ENCODE results near the gene PRKCH.

Gene PRKCH

GRCh38 chr14:61581955-61582615, 260.7 kb downstream of the PRKCH start:
- no peak for DNase-seq (ENCODE audit: low read depth in 3 of 3)

DNA sequence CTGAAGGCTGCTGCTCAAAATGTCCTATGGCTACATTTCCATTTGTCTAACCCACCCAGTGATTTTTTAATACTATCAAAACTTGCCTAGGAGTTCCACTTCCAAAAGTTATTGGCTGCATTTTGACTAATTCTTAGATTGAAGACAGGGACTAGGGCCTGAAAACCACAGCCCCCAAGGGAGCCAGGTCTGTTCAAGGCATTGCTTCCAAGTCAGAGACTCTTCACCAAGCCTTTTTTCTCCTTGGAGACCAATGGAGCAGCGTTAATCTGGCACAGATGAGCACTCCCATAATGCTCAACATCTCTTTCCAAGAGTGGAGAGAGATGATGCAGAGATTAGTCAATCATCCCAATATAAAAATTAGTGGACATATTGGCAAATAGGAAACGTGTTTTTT, 261.4 kb downstream of the PRKCH start:
- no peak for DNase-seq (ENCODE audit: low read depth in 3 of 3)

GRCh38 chr14:61584331-61584741, 263.0 kb downstream of the PRKCH start:
- DNase-seq (ENCODE audit: low read depth in 3 of 3), result no peak

- no peak for DNase-seq (ENCODE audit: low read depth in 3 of 3)
These were observed 264.5 kb downstream of the PRKCH start for GRCh38 chr14:61585598-61586543.

GRCh38 chr14:61586544-61587055, 265.2 kb downstream of the PRKCH start:
- no peak for DNase-seq (ENCODE audit: low read depth in 3 of 3)

GRCh38 chr14:61587081-61587713, 265.8 kb downstream of the PRKCH start:
- no peak for DNase-seq (ENCODE audit: low read depth in 3 of 3)

- no peak for DNase-seq (ENCODE audit: low read depth in 3 of 3)
These were observed 267.1 kb downstream of the PRKCH start for GRCh38 chr14:61588419-61588901.

GRCh38 chr14:61589691-61590581, 268.6 kb downstream of the PRKCH start:
- DNase-seq (ENCODE audit: low read depth in 3 of 3), result no peak

DNA sequence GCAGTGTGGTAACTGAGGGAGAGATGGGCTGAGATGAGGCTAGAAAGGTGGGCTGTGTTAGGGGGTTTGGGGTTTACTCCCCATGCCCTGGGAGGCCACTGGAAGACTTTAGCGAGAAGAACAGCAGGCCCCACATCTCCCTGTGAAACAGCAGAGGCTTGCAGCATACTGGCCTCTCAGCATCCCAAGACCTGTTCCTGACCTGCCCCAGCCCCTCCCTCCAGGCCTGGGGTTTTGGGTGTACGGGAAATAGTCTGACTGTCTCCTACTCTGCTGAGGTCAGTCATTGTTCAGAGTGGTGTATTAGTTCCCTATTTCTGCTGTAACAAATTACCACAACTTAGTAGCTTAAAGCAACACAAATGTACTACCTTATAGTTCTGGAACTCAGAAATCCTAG, 270.5 kb downstream of the PRKCH start:
- DNase-seq (ENCODE audit: low read depth in 3 of 3), result no peak

- DNase-seq (ENCODE audit: low read depth in 3 of 3), result no peak
These were observed 272.0 kb downstream of the PRKCH start for GRCh38 chr14:61593330-61593729.

GRCh38 chr14:61596990-61597389, 275.6 kb downstream of the PRKCH start:
- DNase-seq (ENCODE audit: low read depth in 3 of 3), result no peak

GRCh38 chr14:61598980-61599379, 277.6 kb downstream of the PRKCH start:
- DNase-seq (ENCODE audit: low read depth in 3 of 3), result no peak

DNA sequence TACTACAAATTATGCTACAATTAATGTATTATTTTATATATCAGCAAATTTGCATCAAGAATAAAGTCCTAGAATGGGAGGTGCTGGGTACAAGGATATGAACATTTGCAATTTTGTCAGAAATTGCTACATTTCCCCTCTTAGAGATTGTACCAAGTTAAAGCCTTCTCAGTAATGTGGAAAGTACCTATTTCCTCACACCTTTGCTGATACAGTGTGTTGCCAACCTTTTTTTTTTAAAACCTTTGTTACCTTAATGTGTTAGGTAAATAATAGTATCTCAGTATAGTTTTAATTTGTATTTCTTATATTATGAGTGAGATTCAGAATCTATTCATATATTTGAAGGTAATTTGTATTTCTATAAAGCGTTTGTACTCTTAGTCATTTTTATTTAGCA, 278.6 kb downstream of the PRKCH start:
- no peak for DNase-seq (ENCODE audit: low read depth in 3 of 3)
